ENCODE results near the gene CTSG. TPM values are rescaled to one million over a fixed set of nuclear protein-coding genes. Genes with fewer than 3 reads are reported as not detected.
"Not testable (repeated sequence)": the region's sequence is repeated elsewhere in the genome, so short reads cannot be mapped to it uniquely, and the experiment has no call there.

CTSG gene
- total RNA-seq, 4 donors from 2014 or later: 0.27 to 10.5 (median 1.5) TPM

GRCh38 chr14:24565766-24566165, 10.3 kb downstream of the CTSG start:
- TF ChIP-seq POLR2A (IDR thresholded peaks at IDR 0.05) (no peak), CTCF (IDR thresholded peaks at IDR 0.05) (no peak)
- intact Hi-C loops (cut with DNase I; ENCODE audit: low total_unique reads): no loop called here
- H3K4me3 ChIP-seq (ENCODE audit: low read depth, poor library complexity, severe bottlenecking): no peak overlapping the region
- 76 to 81% methylated on average over 2 of the region's 2 CpGs for WGBS, 2 donors
- DNase-seq (ENCODE audit: low spot score in 2 of 2): no peak

- no peak for TF ChIP-seq POLR2A (IDR thresholded peaks at IDR 0.05)
- TF ChIP-seq CTCF (IDR thresholded peaks at IDR 0.05): no peak
- DNase-seq (ENCODE audit: low spot score in 2 of 2): no peak
- WGBS, 2 donors: 75 to 76% methylated on average over 3 of the region's 3 CpGs
- no peak overlapping the region for H3K4me3 ChIP-seq (ENCODE audit: low read depth, poor library complexity, severe bottlenecking)
- intact Hi-C loops (cut with DNase I; ENCODE audit: low total_unique reads): no loop called here
Observed at GRCh38 chr14:24563505-24563904, 12.5 kb downstream of the CTSG start.

GRCh38 chr14:24556756-24557155, 19.3 kb downstream of the CTSG start:
- intact Hi-C loops (cut with DNase I; ENCODE audit: low total_unique reads): no loop called here
- no peak for DNase-seq (ENCODE audit: low spot score in 2 of 2)
- TF ChIP-seq CTCF (IDR thresholded peaks at IDR 0.05) (no peak), POLR2A (IDR thresholded peaks at IDR 0.05) (no peak)
- 60 to 62% methylated on average over 4 of the region's 4 CpGs for WGBS, 2 donors
- H3K4me3 ChIP-seq (ENCODE audit: low read depth, poor library complexity, severe bottlenecking): no peak overlapping the region

- H3K4me3 ChIP-seq (ENCODE audit: low read depth, poor library complexity, severe bottlenecking); DNase-seq (ENCODE audit: low spot score in 2 of 2); intact Hi-C loops (cut with DNase I; ENCODE audit: low total_unique reads): not testable (repeated sequence)
- WGBS, 2 donors: 33 to 50% methylated on average over 1 of the region's 1 CpG
Observed at GRCh38 chr14:24549064-24549463, 27.0 kb downstream of the CTSG start.

GRCh38 chr14:24542346-24542936, 33.6 kb downstream of the CTSG start:
- TF ChIP-seq CTCF (IDR thresholded peaks at IDR 0.05) (no peak), POLR2A (IDR thresholded peaks at IDR 0.05) (no peak)
- DNase-seq (ENCODE audit: low spot score in 2 of 2): no peak
- intact Hi-C loops (cut with DNase I; ENCODE audit: low total_unique reads): no loop called here
- WGBS, 2 donors: 69 to 81% methylated on average over 2 of the region's 2 CpGs
- H3K4me3 ChIP-seq (ENCODE audit: low read depth, poor library complexity, severe bottlenecking): no peak overlapping the region

- no peak for TF ChIP-seq POLR2A (IDR thresholded peaks at IDR 0.05)
- no peak for TF ChIP-seq CTCF (IDR thresholded peaks at IDR 0.05)
- H3K4me3 ChIP-seq (ENCODE audit: low read depth, poor library complexity, severe bottlenecking): no peak overlapping the region
- 55 to 66% methylated on average over 1 of the region's 1 CpG for WGBS, 2 donors
- intact Hi-C loops (cut with DNase I; ENCODE audit: low total_unique reads): no loop called here
- no peak for DNase-seq (ENCODE audit: low spot score in 2 of 2)
Observed at GRCh38 chr14:24535737-24536136, 40.3 kb downstream of the CTSG start.

Measured in lower leg skin (tissue), 4 donors.